ENCODE results near the gene PROSER1. TPM values are rescaled to one million over a fixed set of nuclear protein-coding genes. Genes with fewer than 3 reads are reported as not detected.

Gene PROSER1
- total and polyA plus RNA-seq, 2 of the 4 experiments (the other 2 are of a cell fraction), result 2.0 to 13.4 TPM

GRCh38 chr13:39051157-39051556 lies 13.3 kb upstream of the PROSER1 start:
- Histone ChIP-seq H2BK5ac (ENCODE audit: low read depth, low read length, poor library complexity, severe bottlenecking) (no peak overlapping the region), H3K27ac (ENCODE audit: insufficient read depth, low read length) (no peak overlapping the region), H3K4me2 (ENCODE audit: low read depth, low read length) (no peak overlapping the region), H2BK15ac (ENCODE audit: low read depth, low read length) (no peak overlapping the region), H3K9me3 (ENCODE audit: control insufficient read depth, insufficient read depth, low read length) (no peaks in the 10 kb centered on the region), H3K4ac (ENCODE audit: low read depth, low read length) (no peak overlapping the region), H3K56ac (ENCODE audit: extremely low read depth, insufficient read depth, low read length) (no peak overlapping the region), H3K23ac (ENCODE audit: low read depth, low read length) (no peak overlapping the region), H2AK5ac (ENCODE audit: low read depth, low read length) (no peak overlapping the region), H3K79me1 (ENCODE audit: low read depth in 1 of 2, low read length in 2 of 2) (no peaks in the 10 kb centered on the region), H4K91ac (ENCODE audit: insufficient read depth, low read depth, low read length) (no peak overlapping the region), H3K9ac (ENCODE audit: low read depth, low read length) (no peak overlapping the region), H3K36me3 (ENCODE audit: control insufficient read depth, insufficient read depth, low read length) (0 out of 2 replicates have a peak, but pooled peaks cover 2% of the 10 kb centered on the region), H3K9me1 (ENCODE audit: insufficient read depth, low read length) (no peaks in the 10 kb centered on the region), H3K4me1 (ENCODE audit: control insufficient read depth, insufficient read depth, low read length) (no peaks in the 10 kb centered on the region), H4K20me1 (ENCODE audit: insufficient read depth, low read length) (no peaks in the 10 kb centered on the region), H4K8ac (ENCODE audit: low read depth in 2 of 2, low read length in 2 of 2) (no peak overlapping the region), H3K27me3 (ENCODE audit: control insufficient read depth, insufficient read depth, low read length) (no peaks in the 10 kb centered on the region), H3K18ac (ENCODE audit: low read depth, low read length) (no peak overlapping the region), H2AFZ (replicated peaks; ENCODE audit: low read length, poor library complexity) (no peak overlapping the region), H4K5ac (ENCODE audit: low read depth, low read length) (no peak overlapping the region), H2BK20ac (ENCODE audit: low read depth, low read length) (no peak overlapping the region), H2BK120ac (ENCODE audit: low read depth, low read length) (no peak overlapping the region), H3K14ac (replicated peaks; ENCODE audit: low read depth, low read length) (no peak overlapping the region), H3K4me3 (ENCODE audit: insufficient read depth, low read depth, low read length) (no peak overlapping the region), H2AK9ac (replicated peaks; ENCODE audit: low read depth, low read length, poor library complexity) (no peak overlapping the region)
- CTCF ChIA-PET, result interaction anchor here (0.5 to 1.7 kb wide), 7 partner anchors 209 to 1828 kb away, joined by 3 to 5 read pairs (median 3); no protein-coding TSS in a partner anchor
- TF ChIP-seq RAD21 (IDR thresholded peaks at IDR 0.05; ENCODE audit: low read length) (peak; percentile 60), SMC3 (IDR thresholded peaks at IDR 0.05; ENCODE audit: low read depth, low read length) (peak; percentile 51), CTCF (conservative IDR thresholded peaks at IDR 0.05; ENCODE audit: low read depth, low read length) (peak; percentile 55), BHLHE40 (IDR thresholded peaks at IDR 0.05; ENCODE audit: low read depth, low read length) (no peak)
- dilution Hi-C loops (cut with HindIII; ENCODE audit: low sequenced_read_pairs, unreplicated experiment) (no loop called here), in situ Hi-C loops (cut with MboI; ENCODE audit: low sequenced_read_pairs) (loop anchor here (5.0 kb wide), 1 partner anchor 566 kb away; no protein-coding TSS in a partner anchor), intact Hi-C loops (cut with micrococcal nuclease) (loop anchor here (1.0 to 5.0 kb wide), 3 partner anchors 216 to 626 kb away; no protein-coding TSS in a partner anchor)
- no CpG with 5 or more reads among the region's 1 CpG for WGBS, 2 experiments (ENCODE audit: extremely low coverage in 2 of 2, insufficient read length in 1 of 2)
- peak; percentile 50 for DNase-seq
- POLR2A ChIA-PET (ENCODE audit: unreplicated experiment), result no interaction called here
- BruUV-seq (replicated peaks), result no TSS peak
- peak; percentile 75 for ATAC-seq (ENCODE audit: low read depth)
